ENCODE data around the gene GTF3A.

The GTF3A gene

DNA sequence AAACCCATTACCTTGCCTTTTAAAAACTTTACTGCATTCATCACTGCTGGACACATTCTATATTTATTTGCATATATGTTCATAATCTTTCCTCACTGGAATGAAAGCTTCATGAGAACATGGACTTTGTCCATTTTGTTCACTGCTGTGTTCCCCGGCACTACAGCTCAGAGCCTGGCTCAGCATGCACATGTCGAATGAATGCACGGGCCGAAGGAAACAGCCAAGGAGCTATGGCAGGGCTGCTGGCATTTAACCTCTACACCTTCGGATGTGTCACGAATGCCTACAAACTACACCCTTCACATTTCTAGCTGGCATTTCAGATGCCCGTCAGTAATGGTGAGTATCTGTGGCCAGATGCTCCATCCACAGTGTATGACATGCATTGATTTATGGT is 18.4 kb downstream of the GTF3A start:
- Histone ChIP-seq H3K4me1 (ENCODE audit: control extremely low read depth in 1 of 4, control insufficient read depth in 4 of 4, insufficient read depth in 4 of 4, low read length in 3 of 4) (peaks cover 37 to 79% (median 62%) of the 10 kb centered on the region in 4 experiments), H3K4me3 (ENCODE audit: control insufficient read depth in 1 of 7, extremely low read depth in 1 of 7, insufficient read depth in 4 of 7, low read depth in 2 of 7, low read length in 6 of 7) (peak overlapping the region in 3 of 7 experiments; percentile 37 to 53 (median 47)), H3K27me3 (replicated peaks in 2 of 5; ENCODE audit: control insufficient read depth in 4 of 5, insufficient read depth in 5 of 5, low read length in 4 of 5) (no peaks in the 10 kb centered on the region), H3K9me3 (ENCODE audit: control extremely low read depth in 1 of 5, control insufficient read depth in 4 of 5, insufficient read depth in 2 of 5, low read depth in 1 of 5, low read length in 4 of 5) (no peaks in the 10 kb centered on the region), H3K27ac (ENCODE audit: insufficient read depth in 1 of 2, low read depth in 1 of 2, low read length in 2 of 2, poor library complexity in 1 of 2, severe bottlenecking in 2 of 2) (peak overlapping the region in 1 of 2 experiments; percentile 72), H3K36me3 (ENCODE audit: control insufficient read depth in 4 of 4, insufficient read depth in 4 of 4, low read length in 3 of 4) (peaks cover 7 to 17% (median 12%) of the 10 kb centered on the region in 4 experiments)
- 93% methylated on average over 4 of the region's 7 CpGs for WGBS (ENCODE audit: insufficient coverage)
- ChIA-PET POLR2A (interaction anchor here (1.1 to 1.4 kb wide), 2 partner anchors 17 to 51 kb away, joined by 5 to 7 read pairs; no protein-coding TSS in a partner anchor), CTCF (interaction anchor here (1.4 to 4.9 kb wide), 7 partner anchors 11 to 71 kb away, joined by 3 to 43 read pairs (median 4); partner anchors contain the start of gene GTF3A)
- peak in 1 of 3 donors; percentile 44 for DNase-seq

DNA sequence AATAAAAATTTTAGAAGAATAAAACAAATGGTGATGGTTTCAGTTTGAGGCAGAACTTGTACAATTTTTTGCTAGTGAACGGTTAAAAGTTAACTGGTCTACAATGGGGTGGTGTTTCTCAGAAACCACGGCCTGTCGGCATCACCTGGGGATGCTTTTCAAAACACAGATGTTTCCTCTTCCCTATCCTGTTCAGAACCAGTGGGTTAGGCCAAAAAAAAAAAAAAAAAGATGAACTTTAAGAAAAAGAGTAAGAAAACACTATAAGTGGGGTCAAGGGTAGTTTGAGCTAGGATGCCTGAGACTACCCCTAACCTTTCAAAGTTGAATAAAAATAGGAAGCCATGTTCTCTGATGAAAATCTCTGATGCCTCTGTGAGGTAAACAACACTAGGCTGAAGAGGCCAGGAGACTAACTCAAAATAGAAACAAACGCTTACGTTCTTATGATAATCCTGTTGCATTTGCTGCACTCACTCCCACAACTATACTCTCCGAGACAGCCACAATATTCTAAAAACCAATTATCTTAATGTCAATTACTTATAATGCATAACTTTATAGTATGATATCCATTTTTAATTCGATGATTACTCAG is 22.7 kb downstream of the GTF3A start:
- H3K9me3 ChIP-seq (ENCODE audit: control extremely low read depth in 1 of 5, control insufficient read depth in 4 of 5, insufficient read depth in 2 of 5, low read depth in 1 of 5, low read length in 4 of 5): no peaks in the 10 kb centered on the region
- POLR2A ChIA-PET: interaction anchor here (0.6 kb wide), 2 partner anchors 15 to 23 kb away, joined by 3 to 4 read pairs; partner anchors contain the start of gene GTF3A
- peaks cover 0 to under 1% (median 0%) of the 10 kb centered on the region in 4 experiments for H3K36me3 ChIP-seq (ENCODE audit: control insufficient read depth in 4 of 4, insufficient read depth in 4 of 4, low read length in 3 of 4)
- H3K4me1 ChIP-seq (ENCODE audit: control extremely low read depth in 1 of 4, control insufficient read depth in 4 of 4, insufficient read depth in 4 of 4, low read length in 3 of 4): peaks cover 44 to 85% (median 70%) of the 10 kb centered on the region in 4 experiments
- WGBS (ENCODE audit: insufficient coverage): 0% methylated on average over 1 of the region's 7 CpGs
- peak overlapping the region; percentile 70 to 79 for H3K27ac ChIP-seq (ENCODE audit: insufficient read depth in 1 of 2, low read depth in 1 of 2, low read length in 2 of 2, poor library complexity in 1 of 2, severe bottlenecking in 2 of 2)
- CTCF ChIA-PET: interaction anchor here (0.6 to 8.0 kb wide), 2 partner anchors 21 to 97 kb away, joined by 3 to 56 read pairs; partner anchors contain the start of gene GTF3A
- DNase-seq: peak; percentile 81 to 97 (median 96)
- H3K27me3 ChIP-seq (replicated peaks in 2 of 5; ENCODE audit: control insufficient read depth in 4 of 5, insufficient read depth in 5 of 5, low read length in 4 of 5): no peaks in the 10 kb centered on the region
- H3K4me3 ChIP-seq (ENCODE audit: control insufficient read depth in 1 of 7, extremely low read depth in 1 of 7, insufficient read depth in 4 of 7, low read depth in 2 of 7, low read length in 6 of 7): peak overlapping the region in 6 of 7 experiments; percentile 16 to 68 (median 44)

DNA sequence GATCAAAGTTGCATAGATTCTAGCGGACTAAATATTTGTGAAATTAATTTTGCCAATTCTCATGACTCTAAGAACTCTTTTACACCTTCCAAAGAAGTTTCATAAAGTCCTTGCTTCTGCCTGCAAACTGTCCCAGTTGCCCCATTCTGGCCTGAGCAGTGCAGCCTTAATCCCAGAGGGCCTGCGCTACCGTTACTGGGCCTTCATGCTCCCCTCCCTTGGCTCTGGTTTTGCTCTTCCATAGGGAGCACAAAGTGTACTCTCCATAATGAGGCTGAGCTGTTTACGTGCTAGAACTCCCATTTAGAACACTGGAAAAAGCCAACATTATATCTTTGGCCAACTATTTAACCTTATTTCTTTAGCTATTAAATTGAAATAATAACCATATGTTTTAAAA is 23.9 kb downstream of the GTF3A start:
- peak overlapping the region; percentile 86 to 92 for H3K27ac ChIP-seq (ENCODE audit: insufficient read depth in 1 of 2, low read depth in 1 of 2, low read length in 2 of 2, poor library complexity in 1 of 2, severe bottlenecking in 2 of 2)
- ChIA-PET POLR2A (interaction anchor here (3.4 kb wide), 1 partner anchor 23 kb away, joined by 29 read pairs; the partner anchor contains the start of gene GTF3A), CTCF (interaction anchor here (0.7 to 8.0 kb wide), 6 partner anchors 12 to 47 kb away, joined by 3 to 56 read pairs (median 3); partner anchors contain the start of gene GTF3A)
- DNase-seq: no peak
- peak overlapping the region in 5 of 7 experiments; percentile 14 to 97 (median 50) for H3K4me3 ChIP-seq (ENCODE audit: control insufficient read depth in 1 of 7, extremely low read depth in 1 of 7, insufficient read depth in 4 of 7, low read depth in 2 of 7, low read length in 6 of 7)
- H3K9me3 ChIP-seq (ENCODE audit: control extremely low read depth in 1 of 5, control insufficient read depth in 4 of 5, insufficient read depth in 2 of 5, low read depth in 1 of 5, low read length in 4 of 5): no peaks in the 10 kb centered on the region
- H3K4me1 ChIP-seq (ENCODE audit: control extremely low read depth in 1 of 4, control insufficient read depth in 4 of 4, insufficient read depth in 4 of 4, low read length in 3 of 4): peaks cover 36 to 73% (median 58%) of the 10 kb centered on the region in 4 experiments
- WGBS (ENCODE audit: insufficient coverage): 90% methylated on average over 2 of the region's 4 CpGs
- no peaks in the 10 kb centered on the region for H3K36me3 ChIP-seq (ENCODE audit: control insufficient read depth in 4 of 4, insufficient read depth in 4 of 4, low read length in 3 of 4)
- no peaks in the 10 kb centered on the region for H3K27me3 ChIP-seq (replicated peaks in 2 of 5; ENCODE audit: control insufficient read depth in 4 of 5, insufficient read depth in 5 of 5, low read length in 4 of 5)

DNA sequence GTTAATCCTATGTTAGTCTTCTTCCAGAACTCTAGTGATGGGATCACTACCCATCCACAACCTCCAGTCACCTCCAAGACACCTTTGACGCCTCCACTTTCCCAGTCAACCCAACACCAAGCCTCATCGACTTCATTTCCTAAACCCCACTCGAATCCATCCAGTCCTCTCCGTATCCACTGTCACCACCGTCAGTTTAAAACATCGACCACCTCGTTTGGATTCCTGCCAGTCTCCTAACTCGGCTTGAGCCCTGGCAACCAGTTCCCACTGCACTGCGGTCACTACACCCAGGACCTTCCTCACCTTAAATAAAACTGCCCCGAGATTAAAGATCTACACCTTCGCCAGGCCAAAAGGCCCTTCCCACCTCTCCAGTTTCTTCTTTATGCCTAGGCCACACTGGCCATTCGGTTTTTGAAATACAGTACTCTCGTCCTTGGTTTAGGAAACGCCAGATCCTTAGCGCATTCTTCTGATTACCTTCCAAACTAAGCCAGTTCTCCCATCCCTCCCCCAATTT is 24.7 kb downstream of the GTF3A start:
- 59% methylated on average over 14 of the region's 15 CpGs for WGBS (ENCODE audit: insufficient coverage)
- no peaks in the 10 kb centered on the region for H3K27me3 ChIP-seq (replicated peaks in 2 of 5; ENCODE audit: control insufficient read depth in 4 of 5, insufficient read depth in 5 of 5, low read length in 4 of 5)
- H3K36me3 ChIP-seq (ENCODE audit: control insufficient read depth in 4 of 4, insufficient read depth in 4 of 4, low read length in 3 of 4): no peaks in the 10 kb centered on the region
- H3K4me3 ChIP-seq (ENCODE audit: control insufficient read depth in 1 of 7, extremely low read depth in 1 of 7, insufficient read depth in 4 of 7, low read depth in 2 of 7, low read length in 6 of 7): peak overlapping the region in 6 of 7 experiments; percentile 73 to 97 (median 92)
- ChIA-PET CTCF (interaction anchor here (1.0 to 8.0 kb wide), 6 partner anchors 9 to 48 kb away, joined by 3 to 56 read pairs (median 4); partner anchors contain the start of gene GTF3A), POLR2A (interaction anchor here (3.4 kb wide), 1 partner anchor 24 kb away, joined by 29 read pairs; the partner anchor contains the start of gene GTF3A)
- peaks cover 36 to 66% (median 56%) of the 10 kb centered on the region in 4 experiments for H3K4me1 ChIP-seq (ENCODE audit: control extremely low read depth in 1 of 4, control insufficient read depth in 4 of 4, insufficient read depth in 4 of 4, low read length in 3 of 4)
- no peak for DNase-seq
- H3K9me3 ChIP-seq (ENCODE audit: control extremely low read depth in 1 of 5, control insufficient read depth in 4 of 5, insufficient read depth in 2 of 5, low read depth in 1 of 5, low read length in 4 of 5): no peaks in the 10 kb centered on the region
- peak overlapping the region; percentile 86 to 92 for H3K27ac ChIP-seq (ENCODE audit: insufficient read depth in 1 of 2, low read depth in 1 of 2, low read length in 2 of 2, poor library complexity in 1 of 2, severe bottlenecking in 2 of 2)

DNA sequence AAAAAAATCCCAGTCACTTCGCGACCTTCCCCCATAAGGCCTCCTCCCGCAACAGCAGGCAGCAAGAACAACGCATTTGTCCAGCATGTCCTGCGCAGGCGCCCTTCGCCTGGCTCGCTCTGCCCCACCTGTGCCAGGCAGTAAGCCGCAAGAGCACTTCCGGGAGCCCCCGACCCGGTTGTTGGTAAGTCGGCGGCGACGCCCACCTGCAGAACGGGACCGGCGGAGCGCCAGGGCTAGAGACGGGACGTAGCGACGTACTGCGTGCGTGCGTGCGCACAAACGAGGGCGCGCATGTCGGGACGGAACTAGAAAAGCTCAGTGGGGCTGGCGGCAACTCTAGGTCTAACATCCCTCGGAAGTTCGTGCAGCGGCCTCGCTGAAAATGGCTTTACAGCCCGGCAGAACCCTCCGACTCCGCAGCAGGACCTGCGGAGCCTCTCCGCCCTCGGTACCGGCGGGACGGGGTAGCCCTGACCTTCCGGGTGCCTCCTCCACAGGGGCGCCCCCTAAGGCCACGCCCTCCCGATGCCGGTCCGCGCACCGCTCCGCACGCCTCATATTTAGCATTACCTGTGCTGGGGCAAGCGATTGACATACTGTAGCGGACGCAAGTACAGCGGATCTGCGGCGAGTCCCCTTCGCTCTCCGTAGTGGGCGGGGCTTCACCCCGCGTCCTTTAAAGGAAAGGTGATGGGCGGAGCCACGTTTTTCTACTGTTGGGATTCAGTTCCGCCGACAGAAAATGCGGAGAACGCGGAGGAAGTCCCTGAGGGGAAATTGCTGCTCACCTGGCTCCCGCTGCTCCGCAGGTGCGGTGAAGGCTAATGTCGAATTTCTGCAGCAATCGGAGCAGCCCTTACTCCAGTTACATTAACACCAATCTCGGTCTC is 25.8 kb downstream of the GTF3A start, which contains the start of gene MTIF3:
Gene MTIF3, minus strand, starts transcription at position 629 of the 893 bp plus-strand sequence. CDS start 10,116 bp downstream, outside the sequence.
- under 1% methylated on average over 65 of the region's 81 CpGs for WGBS (ENCODE audit: insufficient coverage)
- peak within 1 kb of the TSS; percentile 71 to 97 (median 89) for H3K4me3 ChIP-seq (ENCODE audit: control insufficient read depth in 1 of 7, extremely low read depth in 1 of 7, insufficient read depth in 4 of 7, low read depth in 2 of 7, low read length in 6 of 7)
- no peaks in the 10 kb centered on the region for H3K36me3 ChIP-seq (ENCODE audit: control insufficient read depth in 4 of 4, insufficient read depth in 4 of 4, low read length in 3 of 4)
- H3K27me3 ChIP-seq (replicated peaks in 2 of 5; ENCODE audit: control insufficient read depth in 4 of 5, insufficient read depth in 5 of 5, low read length in 4 of 5): no peaks in the 10 kb centered on the region
- DNase-seq: peak; percentile 96 to 99 (median 98)
- CTCF ChIA-PET: interaction anchor here (1.0 to 8.0 kb wide), 10 partner anchors 10 to 376 kb away, joined by 3 to 56 read pairs (median 4); partner anchors contain the start of gene GTF3A
- POLR2A ChIA-PET: interaction anchor here (1.3 to 3.4 kb wide), 2 partner anchors 15 to 25 kb away, joined by 3 to 29 read pairs; partner anchors contain the start of gene GTF3A
- no peaks in the 10 kb centered on the region for H3K9me3 ChIP-seq (ENCODE audit: control extremely low read depth in 1 of 5, control insufficient read depth in 4 of 5, insufficient read depth in 2 of 5, low read depth in 1 of 5, low read length in 4 of 5)
- peak within 1 kb of the TSS; percentile 86 to 92 for H3K27ac ChIP-seq (ENCODE audit: insufficient read depth in 1 of 2, low read depth in 1 of 2, low read length in 2 of 2, poor library complexity in 1 of 2, severe bottlenecking in 2 of 2)
- H3K4me1 ChIP-seq (ENCODE audit: control extremely low read depth in 1 of 4, control insufficient read depth in 4 of 4, insufficient read depth in 4 of 4, low read length in 3 of 4): peaks cover 40 to 63% (median 53%) of the 10 kb centered on the region in 4 experiments

DNA sequence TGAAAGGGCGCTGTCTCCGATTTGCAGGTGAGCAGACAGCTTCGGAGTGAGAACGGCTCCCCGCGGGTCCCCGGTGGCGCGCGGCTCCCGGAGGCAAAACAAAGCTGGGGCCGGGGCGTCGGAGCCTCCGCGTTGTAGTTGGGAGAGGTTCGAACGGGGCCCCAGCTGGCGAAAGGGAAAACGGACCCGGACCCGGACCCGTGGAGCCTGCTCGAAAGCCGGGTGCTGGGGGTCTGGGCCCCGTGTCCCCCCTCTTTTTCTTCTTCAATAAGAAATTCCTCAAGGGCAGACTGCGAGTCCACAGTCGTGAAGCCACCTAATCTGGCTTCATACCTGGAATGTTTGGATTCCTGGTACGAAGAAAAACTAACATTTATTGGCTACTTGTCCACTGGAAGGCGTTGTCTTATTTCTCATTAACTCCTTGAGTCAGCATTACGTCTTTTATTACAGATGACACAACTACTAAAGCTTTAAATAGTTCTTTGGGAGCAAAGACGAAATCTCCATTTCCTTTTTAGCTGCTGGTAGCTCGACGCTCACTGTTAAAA is 26.6 kb downstream of the GTF3A start:
- Histone ChIP-seq H3K4me1 (ENCODE audit: control extremely low read depth in 1 of 4, control insufficient read depth in 4 of 4, insufficient read depth in 4 of 4, low read length in 3 of 4) (peaks cover 40 to 62% (median 51%) of the 10 kb centered on the region in 4 experiments), H3K9me3 (ENCODE audit: control extremely low read depth in 1 of 5, control insufficient read depth in 4 of 5, insufficient read depth in 2 of 5, low read depth in 1 of 5, low read length in 4 of 5) (no peaks in the 10 kb centered on the region), H3K27ac (ENCODE audit: insufficient read depth in 1 of 2, low read depth in 1 of 2, low read length in 2 of 2, poor library complexity in 1 of 2, severe bottlenecking in 2 of 2) (peak overlapping the region; percentile 86 to 92), H3K27me3 (replicated peaks in 2 of 5; ENCODE audit: control insufficient read depth in 4 of 5, insufficient read depth in 5 of 5, low read length in 4 of 5) (no peaks in the 10 kb centered on the region), H3K4me3 (ENCODE audit: control insufficient read depth in 1 of 7, extremely low read depth in 1 of 7, insufficient read depth in 4 of 7, low read depth in 2 of 7, low read length in 6 of 7) (peak overlapping the region; percentile 71 to 97 (median 89)), H3K36me3 (ENCODE audit: control insufficient read depth in 4 of 4, insufficient read depth in 4 of 4, low read length in 3 of 4) (no peaks in the 10 kb centered on the region)
- 0% methylated on average over 28 of the region's 34 CpGs for WGBS (ENCODE audit: insufficient coverage)
- ChIA-PET CTCF (interaction anchor here (0.9 to 8.0 kb wide), 10 partner anchors 9 to 375 kb away, joined by 3 to 56 read pairs (median 4); partner anchors contain the start of gene GTF3A), POLR2A (interaction anchor here (1.3 to 3.4 kb wide), 2 partner anchors 15 to 26 kb away, joined by 3 to 29 read pairs; partner anchors contain the start of gene GTF3A)
- peak in 2 of 3 donors; percentile 43 to 57 for DNase-seq

Measured in common myeloid progenitor, CD34-positive (primary cell).